ENCODE data around the gene PALM. TPM values are rescaled to one million over a fixed set of nuclear protein-coding genes. Genes with fewer than 3 reads are reported as not detected.

Gene PALM
- total RNA-seq, 1 donor from 2014 or later, result 17.1 TPM

GRCh38 chr19:703329-703650 is 5.4 kb upstream of the PALM start:
- DNase-seq (ENCODE audit: low read depth), result no peak
- TF ChIP-seq, protein P1, sequence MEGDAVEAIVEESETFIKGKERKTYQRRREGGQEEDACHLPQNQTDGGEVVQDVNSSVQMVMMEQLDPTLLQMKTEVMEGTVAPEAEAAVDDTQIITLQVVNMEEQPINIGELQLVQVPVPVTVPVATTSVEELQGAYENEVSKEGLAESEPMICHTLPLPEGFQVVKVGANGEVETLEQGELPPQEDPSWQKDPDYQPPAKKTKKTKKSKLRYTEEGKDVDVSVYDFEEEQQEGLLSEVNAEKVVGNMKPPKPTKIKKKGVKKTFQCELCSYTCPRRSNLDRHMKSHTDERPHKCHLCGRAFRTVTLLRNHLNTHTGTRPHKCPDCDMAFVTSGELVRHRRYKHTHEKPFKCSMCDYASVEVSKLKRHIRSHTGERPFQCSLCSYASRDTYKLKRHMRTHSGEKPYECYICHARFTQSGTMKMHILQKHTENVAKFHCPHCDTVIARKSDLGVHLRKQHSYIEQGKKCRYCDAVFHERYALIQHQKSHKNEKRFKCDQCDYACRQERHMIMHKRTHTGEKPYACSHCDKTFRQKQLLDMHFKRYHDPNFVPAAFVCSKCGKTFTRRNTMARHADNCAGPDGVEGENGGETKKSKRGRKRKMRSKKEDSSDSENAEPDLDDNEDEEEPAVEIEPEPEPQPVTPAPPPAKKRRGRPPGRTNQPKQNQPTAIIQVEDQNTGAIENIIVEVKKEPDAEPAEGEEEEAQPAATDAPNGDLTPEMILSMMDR (conservative IDR thresholded peaks at IDR 0.05; ENCODE audit: low read depth, low read length), result no peak
- H3K4me3 ChIP-seq (ENCODE audit: low read depth, low read length), result peak overlapping the region; percentile 51

GRCh38 chr19:703651-704446 is 4.9 kb upstream of the PALM start:
- peak overlapping the region; percentile 51 for H3K4me3 ChIP-seq (ENCODE audit: low read depth, low read length)
- no peak for DNase-seq (ENCODE audit: low read depth)
- TF ChIP-seq, protein P1 (conservative IDR thresholded peaks at IDR 0.05; ENCODE audit: low read depth, low read length), result no peak

GRCh38 chr19:704447-704741 is 4.3 kb upstream of the PALM start:
- TF ChIP-seq, protein P1 (conservative IDR thresholded peaks at IDR 0.05; ENCODE audit: low read depth, low read length), result no peak
- DNase-seq (ENCODE audit: low read depth), result no peak
- H3K4me3 ChIP-seq (ENCODE audit: low read depth, low read length), result peak overlapping the region; percentile 33

DNA sequence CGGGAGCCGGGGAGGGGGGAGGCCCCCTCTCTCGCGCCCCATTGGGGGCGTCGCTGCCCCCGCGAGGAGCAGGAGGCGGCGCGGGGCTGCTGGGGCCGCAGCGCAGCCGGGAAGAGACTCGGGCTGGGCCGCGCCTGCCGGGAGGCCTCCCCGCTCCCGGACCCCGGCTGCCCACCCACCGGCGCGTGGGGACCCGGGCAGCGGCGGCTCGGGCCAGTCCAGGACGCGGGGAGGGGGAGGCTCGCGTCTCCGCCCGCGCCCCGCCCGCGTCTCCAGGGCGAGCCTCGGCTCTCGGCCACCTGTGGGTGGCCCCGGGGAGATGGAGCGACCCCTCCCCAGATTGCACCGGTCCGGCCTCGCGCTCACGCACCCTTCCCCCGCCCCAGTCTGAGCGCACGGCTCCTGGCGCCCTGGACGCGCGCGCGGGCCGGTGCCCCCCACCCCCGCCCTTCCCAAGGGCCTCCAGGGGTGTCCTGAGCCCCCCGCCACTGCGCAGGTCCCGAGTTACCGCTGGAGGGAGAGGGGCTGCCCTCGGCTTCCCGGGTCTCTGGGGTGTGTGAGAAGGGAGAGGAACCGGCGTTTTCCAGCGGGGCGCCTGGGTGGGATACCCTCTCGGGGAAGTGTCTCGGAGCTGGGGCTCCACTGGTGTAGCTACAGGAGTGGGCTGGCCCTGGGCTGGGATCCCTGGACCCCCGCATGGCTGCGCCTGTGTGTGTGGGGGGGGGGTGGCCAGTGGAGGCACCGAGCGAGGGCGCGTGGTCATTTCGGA is 645 bp downstream of the PALM start:
- DNase-seq (ENCODE audit: low read depth), result no peak
- peak overlapping the region; percentile 40 for H3K4me3 ChIP-seq (ENCODE audit: low read depth, low read length)
- TF ChIP-seq, protein P1 (conservative IDR thresholded peaks at IDR 0.05; ENCODE audit: low read depth, low read length), result no peak

DNA sequence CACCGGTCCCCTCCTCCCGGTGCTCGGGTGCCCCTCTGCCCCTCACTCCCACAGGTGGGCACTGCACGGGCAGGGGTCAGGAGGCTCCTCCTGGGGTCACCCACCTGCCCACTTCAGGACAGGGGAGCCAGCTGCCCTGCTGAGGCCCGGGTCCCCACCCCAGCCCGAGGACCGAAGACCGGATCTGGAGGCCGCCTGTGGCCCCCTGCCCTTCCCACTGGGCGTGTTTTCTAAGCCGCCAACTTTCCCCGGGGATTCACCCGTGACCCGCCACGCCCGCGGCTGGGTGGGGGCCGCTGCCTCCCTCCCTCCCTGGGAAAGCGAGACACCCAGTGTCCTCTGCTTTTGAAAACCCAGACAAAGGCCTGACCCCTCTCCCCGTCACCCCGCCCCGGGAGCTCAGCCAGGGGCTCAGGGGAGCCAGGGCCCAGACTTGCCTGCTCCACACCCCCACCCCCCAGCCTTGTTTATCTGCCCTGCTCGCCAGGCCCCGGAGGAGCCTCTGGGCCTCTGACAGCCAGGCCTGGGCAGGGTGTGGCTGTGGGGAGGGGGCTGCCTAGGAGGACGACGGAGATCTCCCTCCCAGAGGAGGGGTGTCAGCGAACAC is 1.3 kb downstream of the PALM start:
- TF ChIP-seq, protein P1 (conservative IDR thresholded peaks at IDR 0.05; ENCODE audit: low read depth, low read length), result no peak
- DNase-seq (ENCODE audit: low read depth), result no peak
- peak overlapping the region; percentile 40 for H3K4me3 ChIP-seq (ENCODE audit: low read depth, low read length)

GRCh38 chr19:710767-711166 is 2.0 kb downstream of the PALM start:
- no peak for DNase-seq (ENCODE audit: low read depth)
- no peak overlapping the region for H3K4me3 ChIP-seq (ENCODE audit: low read depth, low read length)
- TF ChIP-seq, protein P1 (conservative IDR thresholded peaks at IDR 0.05; ENCODE audit: low read depth, low read length), result no peak

All from epithelial cell of proximal tubule (primary cell).